Chondrocyte (in vitro differentiated cells): Measurements from ENCODE around the gene CLEC4F. TPM values are rescaled to one million over a fixed set of nuclear protein-coding genes. Genes with fewer than 3 reads are reported as not detected.

Source experiments
- DNase-seq: peaks from one replicate; pipeline ENCODE4 v3.0.0; 2021; ENCODE audit warnings: mixed read lengths, low spot score
- H3K27ac Mint-ChIP-seq: one replicate; pipeline ENCODE4 v1.8.0; 2021; ENCODE audit warnings: mild to moderate bottlenecking, moderate library complexity, mixed read lengths; ENCODE audit not compliant: unreplicated experiment
- H3K27me3 Mint-ChIP-seq: 2 replicates; pipeline ENCODE4 v1.8.0; 2021; ENCODE audit warnings: low read depth, mixed read lengths
- H3K36me3 Mint-ChIP-seq: 2 replicates; pipeline ENCODE4 v1.8.0; 2021; ENCODE audit warnings: low read depth, mixed read lengths
- H3K4me1 Mint-ChIP-seq: 2 replicates; pipeline ENCODE4 v1.8.0; 2021; ENCODE audit warnings: low read depth, mild to moderate bottlenecking, mixed read lengths
- H3K4me3 Mint-ChIP-seq: one replicate; pipeline ENCODE4 v1.8.0; 2021; ENCODE audit warnings: mild to moderate bottlenecking, moderate library complexity, mixed read lengths; ENCODE audit not compliant: unreplicated experiment
- H3K9me3 Mint-ChIP-seq: 2 replicates; pipeline ENCODE4 v1.8.0; 2021; ENCODE audit warnings: low read depth, mixed read lengths
- CTCF ChIP-seq: fragments of 200-600 bp; sonication (generic); IDR thresholded peaks from 2 replicates; pipeline ENCODE4 v1.5.0; 2021; ENCODE audit warnings: antibody characterized with exemption, mild to moderate bottlenecking, moderate library complexity
- long read RNA-seq: library from polyadenylated mRNA; stranded (forward); transcript quantifications from one replicate; pipeline ENCODE4 v2.0.0, GENCODE V29; 2021
- total RNA-seq: library from RNA; stranded (reverse); gene quantifications from 3 replicates; pipeline ENCODE4 v1.2.1, GENCODE V29; 2021

The CLEC4F gene
- total RNA-seq: not detected in 3 replicates
- long read RNA-seq: 0 reads

- H3K9me3 Mint-ChIP-seq: no peaks in the 10 kb centered on the region
- DNase-seq: no peak
- no peak within 1 kb of the TSS for H3K27ac Mint-ChIP-seq
- H3K4me1 Mint-ChIP-seq: no peaks in the 10 kb centered on the region
- no peaks in the 10 kb centered on the region for H3K36me3 Mint-ChIP-seq
- H3K4me3 Mint-ChIP-seq: no peak within 1 kb of the TSS
- no peak for TF ChIP-seq CTCF
- peaks cover 47% of the 10 kb centered on the region for H3K27me3 Mint-ChIP-seq
Measured at GRCh38 chr2:70820499-70820898, at the start of gene CLEC4F. TSS of gene CLEC4F (minus strand) at chr2:70820599. CDS start at chr2:70820523, 76 bp downstream.

GRCh38 chr2:70868970-70869369 lies 48.6 kb upstream of the CLEC4F start:
- H3K27ac Mint-ChIP-seq: no peak overlapping the region
- H3K27me3 Mint-ChIP-seq: peaks cover 32% of the 10 kb centered on the region

DNA sequence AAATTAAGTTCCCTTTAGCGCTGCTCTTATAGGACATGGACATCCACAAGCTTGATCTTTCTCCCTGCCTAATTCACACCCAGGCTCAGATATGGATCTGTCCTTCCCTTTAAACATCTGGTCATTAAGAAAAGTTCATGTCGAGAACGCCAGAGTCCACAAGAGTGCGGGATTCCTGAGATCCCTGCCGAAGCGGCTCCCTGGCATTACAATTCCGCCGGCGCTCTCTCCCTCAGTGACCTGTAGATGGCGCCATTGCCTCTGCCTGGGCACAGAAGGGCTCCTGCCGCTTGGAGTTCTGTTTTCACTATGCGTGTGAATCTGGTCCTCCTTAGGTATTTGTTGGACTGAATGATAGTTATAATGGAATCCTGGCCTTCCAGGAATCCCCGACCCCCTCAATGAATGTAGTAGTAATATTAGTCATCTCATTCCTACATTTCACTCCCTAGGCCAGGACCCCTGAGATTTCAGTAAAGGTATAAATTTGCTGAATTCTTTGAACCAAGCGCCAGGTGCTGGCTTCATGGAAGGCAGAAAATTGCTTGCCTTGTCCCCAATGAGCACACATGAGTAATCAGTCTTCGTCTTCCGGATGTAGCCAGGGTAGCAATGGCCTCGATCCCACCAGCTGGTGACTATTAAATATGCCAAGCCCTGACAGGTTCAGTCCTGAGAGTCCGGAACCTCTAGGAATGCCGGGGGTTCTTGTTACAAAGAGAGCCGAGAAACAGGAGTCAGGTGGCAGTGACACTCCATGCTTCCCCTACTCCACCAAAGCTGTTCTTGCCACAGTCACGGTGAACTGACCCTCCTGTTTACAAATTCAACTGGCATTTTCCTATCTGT lies 41.6 kb upstream of the CLEC4F start:
- Mint-ChIP-seq H3K4me3 (no peak overlapping the region), H3K9me3 (no peaks in the 10 kb centered on the region), H3K4me1 (peaks cover 4% of the 10 kb centered on the region), H3K36me3 (no peaks in the 10 kb centered on the region), H3K27ac (no peak overlapping the region), H3K27me3 (peaks cover 67% of the 10 kb centered on the region)
- DNase-seq: no peak
- TF ChIP-seq CTCF: peak; percentile 98

More at GRCh38 chr2:70868970-70869369, 48.6 kb upstream of the CLEC4F start:
- DNase-seq: no peak
- Mint-ChIP-seq H3K4me3 (no peak overlapping the region), H3K4me1 (peaks cover 4% of the 10 kb centered on the region), H3K9me3 (no peaks in the 10 kb centered on the region), H3K36me3 (no peaks in the 10 kb centered on the region)
- no peak for TF ChIP-seq CTCF

DNA sequence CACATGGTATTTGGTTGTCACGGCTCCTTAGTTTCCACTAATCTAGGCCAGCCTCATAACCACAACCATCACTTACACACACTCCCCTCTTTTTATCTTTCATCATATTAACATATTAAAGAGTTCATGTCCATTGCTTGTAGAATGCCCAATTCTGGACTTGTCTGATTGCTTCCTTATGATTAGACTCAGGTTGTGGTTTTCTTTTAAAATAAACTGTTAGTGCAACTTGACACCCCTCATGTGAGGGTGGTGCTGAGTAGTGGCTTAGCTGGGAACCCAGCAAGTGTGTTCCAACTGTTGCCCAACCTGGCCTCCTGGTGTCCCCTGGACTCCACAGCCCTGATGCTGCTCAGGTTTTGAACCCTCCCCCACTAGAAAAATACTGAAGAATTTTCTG lies 35.3 kb upstream of the CLEC4F start:
- H3K27me3 Mint-ChIP-seq: peaks cover 60% of the 10 kb centered on the region
- H3K4me3 Mint-ChIP-seq: no peak overlapping the region
- no peaks in the 10 kb centered on the region for H3K4me1 Mint-ChIP-seq
- H3K9me3 Mint-ChIP-seq: no peaks in the 10 kb centered on the region
- H3K36me3 Mint-ChIP-seq: no peaks in the 10 kb centered on the region
- no peak for DNase-seq
- H3K27ac Mint-ChIP-seq: no peak overlapping the region
- TF ChIP-seq CTCF: no peak

DNA sequence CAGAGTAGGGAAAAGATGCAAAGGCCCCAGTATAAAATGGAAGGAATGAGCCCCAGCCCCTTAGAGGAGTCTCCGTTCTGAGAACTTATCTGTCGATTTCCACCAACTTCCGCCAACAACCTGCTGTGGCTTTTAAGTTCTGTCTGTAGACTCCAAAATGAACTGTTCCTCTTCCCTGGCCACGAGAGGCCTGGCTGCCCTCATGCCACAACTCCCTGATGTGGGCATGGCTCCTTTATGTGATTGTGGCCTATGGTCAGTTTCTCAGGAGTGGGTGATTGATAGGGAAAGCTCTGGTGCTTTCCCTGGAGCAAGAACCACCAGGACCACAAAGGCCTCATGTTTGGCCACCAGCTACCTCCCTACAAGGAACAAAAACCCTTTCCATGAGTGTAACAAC lies 34.0 kb upstream of the CLEC4F start:
- Mint-ChIP-seq H3K27me3 (peaks cover 53% of the 10 kb centered on the region), H3K36me3 (no peaks in the 10 kb centered on the region), H3K9me3 (no peaks in the 10 kb centered on the region), H3K27ac (no peak overlapping the region), H3K4me1 (no peaks in the 10 kb centered on the region), H3K4me3 (no peak overlapping the region)
- TF ChIP-seq CTCF: no peak
- no peak for DNase-seq
